NCI-H1105 treated with DMSO at 0.1 percent for 48 hours (cell line): ENCODE data around the gene SBK1.
A peak's percentile ranks its signal among the peaks of the same experiment; 100 is the strongest.
"Not testable (repeated sequence)": the region's sequence is repeated elsewhere in the genome, so short reads cannot be mapped to it uniquely, and the experiment has no call there.

Experiments used
- DNase-seq: peaks from one replicate; lab custom pipeline; 2025; lab: John Stamatoyannopoulos, UW

SBK1 gene

DNA sequence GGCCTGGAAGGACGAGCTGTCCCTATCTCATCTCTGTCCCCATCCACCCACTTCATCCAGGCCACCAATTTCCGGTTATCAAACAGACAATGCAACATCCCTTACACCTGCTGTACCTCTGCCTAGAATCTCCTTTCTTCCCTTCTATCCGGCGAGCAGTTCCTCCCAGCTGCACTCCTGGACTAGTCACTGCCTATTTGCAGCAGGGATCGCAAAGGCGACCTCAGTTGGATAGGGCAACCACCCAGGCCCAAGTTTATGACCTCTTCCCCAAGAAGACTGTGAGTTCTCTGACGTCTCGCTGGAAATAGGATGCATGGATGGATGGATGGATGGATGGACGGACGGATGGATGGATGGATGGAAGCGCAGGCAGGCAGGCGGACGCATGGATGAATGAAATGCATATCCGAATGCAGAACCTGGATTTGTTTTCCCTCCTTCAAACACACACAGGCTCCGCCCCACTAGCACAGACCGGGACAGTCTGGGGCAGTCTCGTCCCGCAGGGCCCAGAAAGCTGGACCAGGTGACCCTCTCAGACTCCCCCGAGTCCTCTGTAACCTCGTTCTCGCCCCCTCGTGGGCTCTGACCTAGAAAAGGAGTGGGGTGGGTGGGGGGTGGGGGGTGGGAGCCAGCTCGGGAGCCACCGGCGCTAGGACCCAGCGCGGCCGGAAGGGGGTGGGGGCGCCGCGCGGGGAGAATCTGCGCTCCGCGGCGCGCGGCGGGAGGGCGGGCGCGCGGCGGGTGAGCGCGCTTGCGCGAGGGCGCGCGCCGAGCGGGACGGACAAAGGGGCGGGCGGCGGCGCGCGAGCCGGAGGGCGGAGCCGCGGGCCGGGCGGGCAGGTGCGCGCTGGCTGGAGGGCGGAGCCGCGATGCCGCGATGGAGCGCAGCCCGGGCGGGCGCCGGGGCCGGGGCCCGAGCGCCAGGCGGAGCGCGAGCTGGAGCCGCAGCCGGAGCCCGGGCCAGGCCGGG, at the start of gene SBK1:
TSS of gene SBK1 (plus strand) at position 875 of the 976 bp plus-strand sequence. CDS start 24,867 bp downstream, outside the sequence.
- DNase-seq: peak; percentile 83

DNA sequence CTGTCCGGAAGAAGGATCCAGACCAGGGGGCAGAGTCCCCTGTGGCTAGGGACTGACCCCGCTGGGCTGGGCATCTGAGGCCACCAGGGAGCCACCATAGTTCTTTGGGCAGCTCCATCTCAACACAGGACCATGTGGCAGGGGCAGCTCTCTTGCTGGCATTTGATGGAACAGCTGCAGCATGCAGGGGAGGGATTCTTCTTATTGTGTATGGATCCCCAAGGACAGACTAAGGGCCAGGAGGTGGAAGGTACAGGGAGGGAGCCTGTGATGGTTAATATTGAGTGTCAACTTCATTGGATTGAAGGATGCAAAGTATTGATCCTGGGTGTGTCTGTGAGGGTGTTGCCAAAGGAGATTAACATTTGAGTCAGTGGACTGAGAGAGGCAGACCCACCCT, 42.8 kb upstream of the SBK1 start:
- DNase-seq: not testable (repeated sequence)

GRCh38 chr16:28250999-28251398, 41.3 kb upstream of the SBK1 start:
- DNase-seq: no peak

- no peak for DNase-seq
Observed at GRCh38 chr16:28254158-28254557, 38.2 kb upstream of the SBK1 start.

DNA sequence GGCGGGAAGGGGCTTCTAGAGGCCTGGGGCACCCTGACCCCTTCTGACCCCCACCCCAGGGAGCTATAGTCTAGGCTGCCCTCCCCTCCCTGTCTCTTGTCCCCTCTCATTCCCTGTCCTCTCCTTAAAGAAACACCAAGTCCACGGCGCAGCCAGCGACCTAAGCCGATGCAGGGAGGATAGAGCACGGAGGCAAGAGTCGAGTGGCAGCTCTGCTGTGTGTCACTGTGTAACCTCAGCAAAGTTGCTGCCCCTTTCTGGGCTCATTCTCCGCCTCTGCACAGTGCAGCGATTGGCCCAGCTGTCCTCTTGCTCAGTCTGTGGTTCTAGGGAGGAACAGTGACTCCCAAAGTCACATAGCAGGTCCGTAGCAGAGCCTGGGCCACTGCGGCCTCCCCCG, 36.5 kb upstream of the SBK1 start:
- DNase-seq: no peak

DNA sequence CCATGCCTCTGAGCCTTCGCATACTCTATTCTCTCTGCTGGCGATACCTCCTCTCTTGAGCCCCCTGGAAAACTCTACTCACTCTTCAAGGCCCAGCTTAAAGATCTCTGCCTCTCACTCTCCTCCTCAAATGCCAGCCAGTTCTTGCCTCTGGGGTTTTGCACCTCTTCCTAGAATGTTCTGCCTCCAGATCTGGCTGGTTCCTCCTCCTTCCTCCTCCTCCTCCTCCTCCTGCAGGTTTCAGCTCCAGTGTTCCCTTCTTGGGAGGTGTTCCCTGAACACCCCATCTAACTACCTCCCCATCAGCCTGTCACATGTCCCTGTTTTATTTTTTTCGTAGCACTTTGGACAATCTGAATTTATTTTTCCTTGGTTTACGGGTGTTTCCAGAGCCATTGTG, 35.1 kb upstream of the SBK1 start:
- DNase-seq: no peak

- no peak for DNase-seq
Observed at GRCh38 chr16:28258567-28258966, 33.8 kb upstream of the SBK1 start.

DNA sequence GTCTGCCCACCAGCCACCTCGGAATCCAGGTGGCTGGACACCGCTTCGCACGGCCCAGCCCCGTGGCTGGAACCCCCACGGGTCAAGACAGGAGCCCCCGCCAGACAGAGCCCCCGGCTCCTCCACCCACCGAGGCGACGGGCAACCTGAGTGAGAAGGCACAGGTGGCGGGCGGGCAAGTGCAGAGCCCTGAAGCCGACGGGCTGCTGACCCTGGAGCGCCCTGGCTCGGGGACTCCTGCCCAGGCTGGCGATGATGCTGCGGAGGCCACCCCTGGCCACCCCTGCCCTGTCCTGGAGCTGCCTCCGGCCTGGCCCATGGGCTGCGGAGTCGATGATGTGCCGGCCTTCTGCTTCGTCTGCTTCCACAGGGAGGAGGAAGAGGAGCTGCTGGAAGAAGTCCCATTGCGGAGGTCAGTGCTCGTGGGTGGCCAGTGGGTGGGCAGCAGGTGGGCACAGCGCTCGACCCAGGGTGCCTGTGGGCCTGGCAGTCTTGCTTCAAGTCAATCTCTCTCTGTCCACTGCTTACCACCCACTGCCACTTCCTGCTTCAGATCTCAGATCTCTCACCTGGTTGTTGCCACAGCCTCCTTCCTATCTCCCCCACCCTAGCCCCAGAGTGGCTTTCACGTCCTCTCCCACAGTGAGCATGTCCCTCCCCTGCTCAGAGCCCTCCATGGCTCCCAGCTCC, 33.1 kb upstream of the SBK1 start:
- no peak for DNase-seq

GRCh38 chr16:28259781-28260150, 32.6 kb upstream of the SBK1 start:
- no peak for DNase-seq

DNA sequence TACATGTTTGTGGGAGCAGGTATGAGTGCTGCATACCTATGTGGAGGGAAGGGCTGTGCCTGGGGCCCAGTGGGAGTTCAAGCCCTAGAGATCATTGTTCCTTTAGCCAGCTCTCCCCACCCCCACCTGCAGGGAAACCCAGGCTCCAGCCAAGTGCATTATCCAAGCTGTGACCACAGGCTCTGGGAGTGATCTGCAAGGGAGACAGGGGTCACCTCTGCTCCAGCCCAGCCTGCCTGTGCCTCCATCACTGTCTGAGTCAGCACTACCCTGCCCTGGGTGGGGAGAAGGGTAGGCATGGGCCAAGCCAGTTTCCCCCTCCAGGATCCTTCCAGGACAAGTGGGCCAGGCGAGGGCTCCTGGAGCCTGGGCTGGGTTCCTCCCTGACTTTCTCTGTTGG, 32.1 kb upstream of the SBK1 start:
- DNase-seq: no peak

DNA sequence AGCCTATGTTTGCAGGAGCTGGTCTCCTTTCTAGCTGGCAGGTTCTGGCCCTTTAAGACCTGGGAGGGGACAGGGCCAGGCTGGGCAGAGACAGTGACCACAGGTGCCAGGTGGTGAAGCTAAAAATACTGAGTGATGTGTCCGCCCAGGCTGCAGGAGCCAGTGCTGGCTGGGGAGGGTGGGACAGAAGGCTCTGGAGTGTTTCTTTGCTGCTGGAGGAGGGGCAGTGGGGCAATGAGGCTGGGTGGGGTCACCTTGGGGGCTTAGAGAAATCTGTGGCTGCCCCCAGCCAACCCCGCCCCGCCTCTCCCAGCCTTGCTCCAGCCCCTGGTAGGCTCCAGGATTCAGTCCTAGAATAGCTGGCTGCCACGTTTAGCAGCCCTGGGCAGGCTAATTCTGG, 30.4 kb upstream of the SBK1 start:
- DNase-seq: no peak

DNA sequence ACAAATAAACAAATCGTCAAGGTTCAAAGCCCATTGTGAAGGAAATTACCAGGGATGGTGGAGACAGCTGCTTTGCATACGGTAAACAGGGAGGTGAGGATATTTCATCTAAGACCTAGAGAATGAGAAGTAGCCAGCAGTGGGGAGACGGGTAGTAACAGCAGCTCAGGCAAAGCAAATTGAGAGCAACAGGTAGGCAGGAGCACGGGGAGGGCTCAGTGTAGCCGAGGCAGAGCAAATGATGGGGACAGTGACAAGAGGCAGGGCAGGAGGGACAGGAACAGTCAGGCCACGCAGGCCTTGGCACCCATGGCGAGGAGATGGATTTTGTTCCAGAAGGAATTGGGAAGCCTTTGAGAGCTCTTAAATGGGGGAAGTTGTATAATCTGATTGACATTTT, 29.0 kb upstream of the SBK1 start:
- DNase-seq: no peak

- no peak for DNase-seq
Observed at GRCh38 chr16:28264656-28265055, 27.7 kb upstream of the SBK1 start.

DNA sequence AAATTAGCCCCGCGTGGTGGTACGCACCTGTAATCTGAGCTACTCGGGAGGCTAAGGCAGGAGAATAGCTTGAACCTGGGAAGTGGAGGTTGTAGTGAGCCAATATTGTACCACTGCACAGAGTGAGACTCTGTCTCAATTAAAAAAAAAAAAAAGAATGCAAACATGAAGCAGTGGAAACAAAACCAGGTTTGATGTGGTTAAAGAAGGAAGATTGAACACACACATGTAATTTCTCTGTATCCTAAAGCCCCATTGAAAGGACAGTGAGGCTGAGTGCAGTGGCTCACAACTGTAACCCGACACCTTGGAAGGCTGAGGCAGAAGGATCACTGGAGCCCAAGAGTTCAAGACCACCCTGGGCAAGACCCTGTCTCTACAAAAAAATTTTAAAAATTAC, 26.5 kb upstream of the SBK1 start:
- DNase-seq: no peak

DNA sequence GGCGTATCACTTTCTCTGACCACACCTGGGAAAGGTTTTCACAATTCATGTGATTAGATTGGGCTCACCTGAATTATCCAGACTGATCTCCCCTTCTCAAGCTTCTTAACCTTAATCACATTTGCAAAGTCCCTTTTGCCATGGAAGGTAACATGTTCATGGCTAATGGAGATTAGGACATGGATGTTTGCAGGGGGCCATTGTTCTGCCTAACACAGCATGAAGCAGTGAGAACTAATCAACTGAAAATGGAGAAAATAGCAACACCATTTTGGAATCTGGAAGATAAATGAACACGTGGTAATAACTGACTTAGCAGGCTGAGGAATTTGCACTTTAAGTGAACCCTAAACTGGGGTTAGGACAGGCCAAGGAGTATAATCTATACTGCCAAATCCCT, 25.0 kb upstream of the SBK1 start:
- no peak for DNase-seq

DNA sequence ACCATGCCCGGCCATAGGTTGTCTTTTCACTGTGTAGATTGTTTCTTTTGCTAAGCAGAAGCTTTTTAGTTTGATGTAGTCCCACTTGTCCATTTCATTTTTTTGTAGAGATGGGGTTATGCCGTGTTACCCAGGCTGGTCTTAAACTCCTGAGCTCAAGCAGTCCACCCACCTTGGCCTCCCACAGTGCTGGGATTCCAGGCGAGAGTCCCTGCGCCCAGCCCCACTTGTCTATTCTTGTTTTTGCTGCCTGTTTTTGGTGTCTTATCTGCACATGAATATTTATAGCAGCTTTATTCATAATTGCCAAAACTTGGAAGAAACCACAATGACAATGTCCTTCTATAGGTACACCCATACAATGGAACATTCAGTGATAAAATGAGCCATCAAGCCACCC, 18.8 kb upstream of the SBK1 start:
- no peak for DNase-seq

GRCh38 chr16:28274676-28275075, 17.6 kb upstream of the SBK1 start:
- DNase-seq: no peak

DNA sequence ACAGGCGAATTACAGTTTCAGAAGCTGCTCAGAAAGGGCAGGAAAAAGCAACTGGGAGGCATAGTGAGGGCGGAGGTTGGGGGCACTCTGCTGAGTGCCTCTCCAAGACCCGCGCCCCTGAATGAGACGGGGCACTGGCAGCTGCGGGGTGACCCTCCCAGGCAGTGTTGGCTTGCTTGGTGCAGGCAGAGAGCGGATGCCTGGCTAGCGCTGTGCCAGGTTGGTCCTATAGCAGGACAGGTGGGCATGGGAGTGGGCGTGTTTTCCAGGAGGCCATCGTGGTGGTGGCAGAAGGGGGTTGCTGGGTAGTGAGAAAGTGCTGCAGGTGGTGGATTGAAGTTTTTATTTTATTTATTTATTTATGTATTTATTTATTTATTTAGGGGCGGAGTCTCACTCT, 16.0 kb upstream of the SBK1 start:
- DNase-seq: no peak

DNA sequence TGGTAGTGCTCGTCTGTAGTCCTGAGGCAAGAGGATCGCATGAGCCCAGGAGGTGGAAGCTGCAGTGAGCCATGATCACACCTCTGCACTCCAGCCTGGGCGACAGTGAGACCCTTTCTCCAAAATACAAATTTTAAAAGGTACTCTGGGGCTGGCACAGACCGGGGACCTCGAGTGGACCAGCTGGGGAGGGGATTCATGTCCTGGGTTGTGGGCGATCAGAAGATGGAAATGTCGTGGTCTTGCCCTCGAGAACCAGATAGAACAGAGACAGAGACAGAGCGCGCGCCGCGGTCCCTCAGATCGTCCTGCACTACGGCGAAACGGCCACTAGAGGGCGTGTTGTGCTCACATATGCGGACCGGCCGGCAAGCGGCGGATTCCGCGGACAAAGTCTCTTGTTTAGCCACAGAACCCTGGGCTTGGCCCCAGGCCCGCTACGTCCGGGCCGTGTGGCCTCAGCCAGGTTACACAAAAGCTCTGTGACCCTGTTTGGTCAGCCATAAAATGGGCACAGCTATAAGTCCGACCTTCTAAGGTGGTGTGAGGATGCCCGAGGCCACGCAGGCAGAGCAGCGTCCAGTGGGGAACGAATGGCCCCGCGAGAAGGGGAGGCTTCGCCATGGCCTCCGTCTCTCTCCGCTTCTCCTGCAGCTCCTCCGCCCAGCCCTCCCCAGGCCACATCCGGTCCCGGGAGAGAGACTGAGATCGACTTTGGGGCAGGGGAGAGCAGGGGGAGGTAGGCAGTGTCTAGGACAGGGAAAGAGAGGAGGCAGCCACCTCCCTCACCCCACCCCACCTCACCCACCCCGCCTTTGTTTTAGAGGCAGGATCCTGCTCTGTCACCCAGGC, 14.6 kb upstream of the SBK1 start:
- DNase-seq: peak; percentile 63

DNA sequence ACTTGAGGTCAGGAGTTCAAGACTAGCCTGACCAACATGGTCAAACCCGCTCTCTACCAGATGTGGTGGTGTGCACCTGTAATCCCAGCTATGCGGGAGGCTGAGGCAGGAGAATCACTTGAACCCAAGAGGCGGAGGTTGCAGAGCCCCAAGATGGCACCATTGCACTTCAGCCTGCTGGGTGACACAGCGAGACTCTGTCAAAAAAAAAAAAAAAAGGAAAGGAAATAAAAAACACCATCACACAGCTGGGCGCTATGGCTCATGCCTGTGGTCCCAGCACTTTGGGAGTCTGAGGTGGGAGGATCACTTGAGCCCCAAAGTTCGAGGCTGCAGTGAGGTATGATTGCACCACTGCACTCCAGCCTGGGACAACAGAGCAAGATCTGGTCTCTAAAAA, 13.3 kb upstream of the SBK1 start:
- DNase-seq: no peak

- DNase-seq: peak; percentile 46
Observed at GRCh38 chr16:28280881-28281836, 11.2 kb upstream of the SBK1 start.
